Omental fat pad (tissue), 4 donors: Measurements from ENCODE around the gene FAM20C. TPM values are rescaled to one million over a fixed set of nuclear protein-coding genes. Genes with fewer than 3 reads are reported as not detected.

Experiments
- ATAC-seq: fragments of 150-250 bp; one replicate; pipeline ENCODE4 v1.9.1; 2016; ENCODE audit warnings: mild to moderate bottlenecking, moderate library complexity; ENCODE audit not compliant: low FRiP score
- DNase-seq: peaks from one replicate; pipeline ENCODE4 v3.0.0-alpha.2; 2019; ENCODE audit warnings: low spot score
- CTCF ChIP-seq, 3 donors: fragments of 450-650 bp; IDR thresholded peaks; one replicate each; pipeline ENCODE4 v1.5.1; 2016 to 2017; ENCODE audit warnings: antibody characterized with exemption in 3 of 3, mild to moderate bottlenecking in 3 of 3, moderate library complexity in 2 of 3
- total RNA-seq, 4 donors: library from RNA; depleted of rRNA; stranded (reverse); fragments of >200 nt; gene quantifications; one replicate each; pipeline ENCODE4 v1.1.0, GENCODE V29; 2016

The FAM20C gene
- total RNA-seq, 4 donors from 2014 or later = 25.5 to 119 (median 35.8) TPM

GRCh38 chr7:148932-149790, 43.2 kb upstream of the FAM20C start:
- TF ChIP-seq CTCF (IDR thresholded peaks at IDR 0.05) = no peak
- ATAC-seq = peak; percentile 99

GRCh38 chr7:149791-150636, 42.4 kb upstream of the FAM20C start:
- no peak for DNase-seq
- TF ChIP-seq CTCF (IDR thresholded peaks at IDR 0.05) = no peak
- peak; percentile 16 for ATAC-seq

More at GRCh38 chr7:148932-149790, 43.2 kb upstream of the FAM20C start:
- peak; percentile 87 for DNase-seq

GRCh38 chr7:150811-151221, 41.6 kb upstream of the FAM20C start:
- DNase-seq = no peak

GRCh38 chr7:151346-152050, 40.9 kb upstream of the FAM20C start:
- ATAC-seq = no peak
- no peak for DNase-seq
- TF ChIP-seq CTCF (IDR thresholded peaks at IDR 0.05) = no peak

More at GRCh38 chr7:150811-151221, 41.6 kb upstream of the FAM20C start:
- no peak for ATAC-seq
- no peak for TF ChIP-seq CTCF (IDR thresholded peaks at IDR 0.05)

GRCh38 chr7:152702-153391, 39.5 kb upstream of the FAM20C start:
- no peak for TF ChIP-seq CTCF (IDR thresholded peaks at IDR 0.05)
- no peak for ATAC-seq
- no peak for DNase-seq

- DNase-seq (no peak), ATAC-seq (no peak)
- TF ChIP-seq CTCF (IDR thresholded peaks at IDR 0.05) = no peak
Measured at GRCh38 chr7:153604-154003, 38.8 kb upstream of the FAM20C start.
